ENCODE measurements around the gene PPAT.

The PPAT gene

GRCh38 chr4:56433280-56433679 lies 2.1 kb downstream of the PPAT start:
- DNase-seq, result no peak

- DNase-seq, result no peak
Measured at GRCh38 chr4:56430203-56430602, 5.2 kb downstream of the PPAT start.

DNA sequence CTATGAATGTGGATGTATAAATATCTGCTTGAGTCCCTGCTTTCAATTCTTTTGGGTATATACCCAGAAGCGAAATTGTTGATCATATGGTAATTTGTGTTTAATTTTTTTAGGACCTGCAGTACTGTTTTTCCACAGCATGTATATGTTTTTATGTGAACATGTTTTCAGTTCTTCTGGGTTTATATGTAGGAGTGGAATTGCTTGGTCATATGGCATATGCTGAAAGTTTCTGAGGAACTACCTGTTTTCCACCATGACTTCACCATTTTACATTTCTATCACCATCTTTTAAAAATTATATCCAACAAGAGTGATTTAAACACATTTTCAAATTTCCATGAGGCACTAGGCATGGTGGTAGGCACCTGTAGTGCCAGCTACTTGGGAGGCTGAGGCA lies 8.2 kb downstream of the PPAT start:
- DNase-seq, result no peak

- DNase-seq, result no peak
Measured at GRCh38 chr4:56426273-56426672, 9.1 kb downstream of the PPAT start.

- DNase-seq, result no peak
Measured at GRCh38 chr4:56425518-56425917, 9.9 kb downstream of the PPAT start.

- peak in 2 of 3 experiments; percentile 9 to 23 for DNase-seq
Measured at GRCh38 chr4:56424697-56425514, 10.5 kb downstream of the PPAT start.

- no peak for DNase-seq
Measured at GRCh38 chr4:56424176-56424575, 11.2 kb downstream of the PPAT start.

GRCh38 chr4:56417396-56417795 lies 18.0 kb downstream of the PPAT start:
- no peak for DNase-seq

GRCh38 chr4:56416349-56416748 lies 19.1 kb downstream of the PPAT start:
- no peak for DNase-seq

GRCh38 chr4:56414135-56414670 lies 21.2 kb downstream of the PPAT start:
- DNase-seq, result no peak

DNA sequence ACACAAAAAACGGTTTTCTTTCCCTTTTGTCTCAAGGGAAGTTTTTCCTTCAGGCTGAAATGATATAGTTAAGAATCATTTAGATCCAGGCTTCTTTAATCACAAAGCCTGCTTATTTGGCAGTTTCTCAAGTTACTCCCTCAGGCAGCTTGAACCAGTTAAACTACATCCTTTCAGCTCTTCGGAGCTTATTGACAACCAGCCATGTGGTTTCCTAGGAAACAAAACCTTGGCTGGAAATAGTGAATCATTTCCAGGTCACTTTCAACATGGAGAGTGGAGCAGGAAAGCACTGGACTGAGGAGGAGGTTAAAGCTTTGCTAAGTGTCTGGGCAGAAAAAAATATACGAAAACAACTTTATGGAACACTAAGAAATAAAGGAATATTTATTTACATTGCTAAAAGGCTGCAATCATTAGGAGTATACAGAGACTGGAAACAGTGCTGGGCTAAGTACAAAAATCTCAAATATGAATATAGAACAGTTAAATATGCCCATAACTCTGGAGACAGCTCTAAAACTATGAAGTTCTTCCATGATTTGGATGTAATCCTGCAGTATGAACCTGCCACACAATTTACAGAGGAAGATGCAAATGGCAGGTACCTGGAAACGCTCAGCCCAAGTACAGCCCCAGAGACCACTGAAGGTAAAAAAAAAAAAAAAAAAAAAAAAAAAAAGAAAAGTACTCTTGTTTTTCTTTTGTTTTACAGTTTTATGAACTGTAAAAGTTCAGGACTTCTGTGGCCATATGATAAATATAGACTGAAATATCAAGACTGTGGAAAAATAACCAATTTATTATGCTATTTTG lies 25.0 kb downstream of the PPAT start:
- peak; percentile 16 to 91 (median 67) for DNase-seq

- DNase-seq, result no peak
Measured at GRCh38 chr4:56409511-56410090, 25.8 kb downstream of the PPAT start.

DNA sequence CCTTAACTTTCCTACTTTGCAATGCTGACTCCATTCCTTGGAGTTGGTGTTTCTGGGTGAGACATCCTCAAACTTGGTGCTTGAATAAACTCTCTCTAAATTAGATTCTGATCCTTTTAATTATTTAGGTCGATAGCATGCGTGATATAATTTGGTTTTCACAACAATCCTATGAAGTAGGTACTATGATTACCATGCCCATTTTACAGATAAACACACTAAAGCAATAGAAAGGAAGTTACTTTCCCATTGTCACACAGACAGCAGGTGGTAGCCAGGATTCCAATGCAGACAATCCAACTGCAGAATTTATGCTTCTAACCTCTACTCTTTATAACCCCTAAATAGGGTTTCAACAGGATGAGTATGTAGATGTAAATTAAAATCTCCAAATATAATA lies 26.4 kb downstream of the PPAT start:
- no peak for DNase-seq

DNA sequence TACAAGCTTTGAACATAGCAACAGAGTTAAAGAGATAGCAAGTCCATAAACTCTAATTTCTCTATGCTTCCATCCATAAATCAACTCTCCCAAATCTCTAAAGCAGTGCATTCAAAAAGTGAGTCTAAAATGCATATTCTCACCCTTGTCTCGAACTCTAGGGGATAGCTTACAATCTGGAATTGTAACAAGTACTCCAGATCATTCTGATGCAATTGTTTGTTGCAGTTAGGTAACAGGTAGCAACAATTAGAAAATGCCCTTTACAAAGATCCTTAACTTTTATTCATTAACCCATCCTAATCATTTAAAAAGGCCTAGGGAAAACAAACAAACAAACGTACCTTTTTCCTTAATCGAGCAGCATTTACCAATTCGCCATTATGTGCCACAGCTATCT lies 29.3 kb downstream of the PPAT start:
- DNase-seq, result no peak

DNA sequence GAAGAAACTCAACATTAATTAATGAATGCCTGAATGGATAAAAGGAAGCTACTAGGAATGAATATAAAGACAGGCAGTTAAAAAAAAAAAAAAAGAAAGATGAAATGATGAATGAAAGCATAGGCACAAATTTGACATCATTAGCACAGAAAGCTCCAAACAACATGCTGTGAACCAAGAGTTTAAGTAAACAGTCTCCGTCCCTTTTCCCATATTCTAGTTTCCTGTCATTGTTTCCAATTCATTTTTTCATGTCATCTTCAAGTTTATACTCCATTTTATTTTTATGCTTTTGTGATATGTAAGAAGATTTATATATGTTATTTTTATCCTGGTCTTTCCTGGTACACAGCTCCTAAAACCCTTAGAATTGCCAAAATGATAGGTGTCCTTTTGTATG lies 30.4 kb downstream of the PPAT start:
- no peak for DNase-seq

GRCh38 chr4:56400560-56400959 lies 34.9 kb downstream of the PPAT start:
- no peak for DNase-seq

- DNase-seq, result no peak
Measured at GRCh38 chr4:56391270-56391669, 44.1 kb downstream of the PPAT start.

DNA sequence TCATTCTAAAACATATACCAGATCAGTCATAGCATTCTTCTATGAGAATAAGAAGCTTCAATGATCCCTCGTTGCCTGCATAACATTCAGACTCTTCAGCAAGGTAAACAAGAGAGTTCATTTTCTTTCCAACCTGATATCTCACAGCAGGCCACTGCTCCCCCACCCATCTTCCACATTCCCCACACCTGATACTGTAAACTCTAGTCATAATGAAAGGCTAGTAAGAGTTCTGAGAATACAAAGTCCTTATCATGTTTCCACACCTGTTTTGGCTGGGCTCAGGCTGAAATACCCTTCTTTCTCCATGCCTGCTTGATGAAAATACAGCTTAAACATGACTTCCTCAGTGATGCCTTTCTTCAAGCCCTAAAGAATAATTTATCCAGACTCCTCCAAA lies 45.9 kb downstream of the PPAT start:
- DNase-seq, result no peak

DNA sequence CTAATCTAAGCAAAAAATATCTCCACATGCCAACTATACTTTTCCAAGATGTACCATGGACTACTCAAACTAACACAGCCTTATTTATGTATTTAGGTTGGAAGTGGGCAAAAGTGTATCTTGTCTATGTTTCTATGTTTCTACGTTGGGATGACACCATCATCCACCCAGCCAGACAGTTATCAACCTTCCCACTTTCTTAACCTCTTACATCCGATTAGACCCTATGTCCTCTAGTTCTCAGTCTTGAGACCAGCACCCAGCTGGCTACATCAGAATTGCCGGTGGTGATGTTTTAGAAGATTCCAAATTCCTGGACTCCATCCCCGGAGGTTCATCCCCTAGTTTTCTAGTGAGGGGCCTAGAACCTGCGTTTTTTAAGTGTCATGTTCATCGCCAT lies 47.1 kb downstream of the PPAT start:
- DNase-seq, result no peak

GRCh38 chr4:56387023-56388001 lies 48.1 kb downstream of the PPAT start, which contains the start of gene AASDH:
TSS of gene AASDH (minus strand) at chr4:56387491. CDS start at chr4:56384299, 3,192 bp downstream.
- peak; percentile 94 to 98 (median 97) for DNase-seq

DNA sequence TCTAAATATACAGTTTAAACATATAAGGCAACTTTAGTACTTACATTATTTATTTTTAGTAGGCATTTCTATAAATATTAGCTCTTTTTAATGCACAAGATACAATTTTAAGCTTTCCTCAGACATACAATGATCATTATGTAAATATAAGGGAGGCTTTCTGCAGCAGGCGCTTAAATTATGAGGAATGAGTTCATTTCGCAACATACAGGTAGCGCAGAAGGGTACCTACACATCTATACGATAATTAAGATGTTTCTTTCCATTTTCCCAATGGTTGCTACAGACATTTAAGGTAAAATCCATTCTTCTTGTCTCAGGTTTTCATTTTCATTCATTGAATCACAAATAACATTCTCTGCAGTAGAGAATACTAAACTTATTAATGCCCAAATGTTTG lies 49.3 kb downstream of the PPAT start:
- peak in 2 of 3 experiments; percentile 1 to 34 for DNase-seq

DNA sequence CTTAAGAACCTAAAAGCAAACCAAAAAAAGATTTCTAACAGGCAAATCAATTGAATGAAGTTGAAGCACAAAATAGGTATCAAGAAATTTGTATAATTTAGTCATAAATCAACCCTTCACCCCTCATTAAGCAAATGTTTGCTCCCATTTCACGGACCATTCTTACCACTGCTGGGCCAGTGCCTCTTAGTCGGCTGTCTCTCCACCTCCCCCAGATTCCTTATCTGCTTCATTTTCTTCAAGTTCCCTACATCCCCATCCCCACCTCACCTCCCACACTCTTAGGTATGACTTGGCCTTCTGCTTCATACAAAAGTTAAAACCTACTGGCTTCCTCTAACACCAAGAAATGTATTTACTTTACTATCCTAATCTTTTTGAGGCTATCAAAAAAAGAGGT lies 60.0 kb downstream of the PPAT start:
- no peak for DNase-seq

Measured in NCI-H1417 (cell line).